Keratinocyte (primary cell): ENCODE data around the gene RHOB.

Experiments used
- CTCF ChIP-seq, 3 experiments: IDR thresholded peaks in 1 of 3; conservative IDR thresholded peaks in 1 of 3; optimal IDR thresholded peaks in 1 of 3; 2 replicates in 2 of 3; 3 replicates in 1 of 3; pipeline versions ENCODE3 to v1.5.1; 2011; ENCODE audit warnings: low read length in 3 of 3, mild to moderate bottlenecking in 3 of 3, moderate library complexity in 2 of 3, control low read depth in 1 of 3, inconsistent platforms in 1 of 3; ENCODE audit not compliant: insufficient read depth in 2 of 3; ENCODE audit errors: extremely low read depth in 1 of 3
- EZH2 ChIP-seq: IDR thresholded peaks from one replicate; pipeline ENCODE4 v1.6.1; 2012; ENCODE audit warnings: inconsistent platforms, mild to moderate bottlenecking, low read length, moderate library complexity

- TF ChIP-seq CTCF (optimal IDR thresholded peaks at IDR 0.05 in 1 of 3, IDR thresholded peaks at IDR 0.05 in 1 of 3, conservative IDR thresholded peaks at IDR 0.05 in 1 of 3; ENCODE audit: extremely low read depth in 1 of 3, insufficient read depth in 2 of 3, low read length in 3 of 3), result peak; percentile 38 to 65 (median 43)
- TF ChIP-seq EZH2, result no peak
Measured at GRCh38 chr2:20422402-20423271, 24.2 kb upstream of the RHOB start.
